Liver (tissue), 9 donors: ENCODE results near the gene GPR87. TPM values are rescaled to one million over a fixed set of nuclear protein-coding genes. Genes with fewer than 3 reads are reported as not detected.

Experiments
- DNase-seq: peaks from one replicate; pipeline ENCODE4 v3.0.0-alpha.2; 2017; ENCODE audit warnings: low spot score
- H3K27ac ChIP-seq, 2 donors: one replicate each; pipeline ENCODE4 v1.7.0; 2013; ENCODE audit warnings: inconsistent platforms in 2 of 2, low read length in 2 of 2, control low read depth in 1 of 2, low read depth in 1 of 2, mild to moderate bottlenecking in 1 of 2
- H3K27me3 ChIP-seq, 4 donors: one replicate each; pipeline versions ENCODE4 v1.6.1 to v1.7.0; 2013; ENCODE audit warnings: low read length in 3 of 4, inconsistent platforms in 1 of 4, mild to moderate bottlenecking in 1 of 4, moderate library complexity in 1 of 4; ENCODE audit not compliant: control insufficient read depth in 4 of 4, insufficient read depth in 4 of 4
- H3K36me3 ChIP-seq, 4 donors: one replicate each; pipeline versions ENCODE4 v1.6.1 to v1.7.0; 2013; ENCODE audit warnings: low read length in 3 of 4, mild to moderate bottlenecking in 3 of 4, low read depth in 1 of 4, moderate library complexity in 1 of 4; ENCODE audit not compliant: control insufficient read depth in 4 of 4, insufficient read depth in 3 of 4
- H3K4me1 ChIP-seq, 4 donors: one replicate each; pipeline versions ENCODE4 v1.6.1 to v1.7.0; 2013; ENCODE audit warnings: low read length in 3 of 4, mild to moderate bottlenecking in 3 of 4, moderate library complexity in 1 of 4; ENCODE audit not compliant: control insufficient read depth in 4 of 4, insufficient read depth in 4 of 4
- H3K4me3 ChIP-seq, 3 donors: one replicate each; pipeline versions ENCODE4 v1.6.1 to v1.7.0; 2013; ENCODE audit warnings: low read length in 3 of 3, control low read depth in 1 of 3, low read depth in 1 of 3, mild to moderate bottlenecking in 1 of 3
- H3K9ac ChIP-seq, 2 donors: one replicate each; pipeline ENCODE4 v1.7.0; 2013; ENCODE audit warnings: low read length in 2 of 2, mild to moderate bottlenecking in 2 of 2, moderate library complexity in 2 of 2, control low read depth in 1 of 2, low read depth in 1 of 2
- H3K9me3 ChIP-seq, 4 donors: one replicate each; pipeline versions ENCODE4 v1.6.1 to v1.7.0; 2013; ENCODE audit warnings: low read length in 3 of 4; ENCODE audit not compliant: control insufficient read depth in 4 of 4
- EGR1 ChIP-seq, 2 donors: IDR thresholded peaks; 2 replicates each; pipeline ENCODE4 v1.6.1; 2016 to 2018; ENCODE audit warnings: antibody characterized with exemption in 2 of 2, low read depth in 2 of 2
- FOXA1 ChIP-seq: IDR thresholded peaks from 2 replicates; pipeline ENCODE4 v1.6.1; 2016; ENCODE audit warnings: antibody characterized with exemption
- FOXA2 ChIP-seq: IDR thresholded peaks from 2 replicates; pipeline ENCODE4 v1.6.1; 2016; ENCODE audit warnings: antibody characterized with exemption
- GABPA ChIP-seq, 2 donors: IDR thresholded peaks in 1 of 2; conservative IDR thresholded peaks in 1 of 2; 2 replicates each; pipeline ENCODE4 v1.6.1; 2016; ENCODE audit warnings: antibody characterized with exemption in 2 of 2, mild to moderate bottlenecking in 1 of 2, moderate library complexity in 1 of 2
- HNF4A ChIP-seq, 2 donors: conservative IDR thresholded peaks; 2 replicates each; pipeline ENCODE4 v1.6.1; 2016; ENCODE audit warnings: antibody characterized with exemption in 2 of 2, mild to moderate bottlenecking in 2 of 2
- HNF4G ChIP-seq: IDR thresholded peaks from 2 replicates; pipeline ENCODE4 v1.6.1; 2016; ENCODE audit warnings: antibody characterized with exemption
- JUND ChIP-seq, 2 donors: IDR thresholded peaks; 2 replicates each; pipeline ENCODE4 v1.6.1; 2016; ENCODE audit warnings: antibody characterized with exemption in 2 of 2
- NR2F2 ChIP-seq: IDR thresholded peaks from 2 replicates; pipeline ENCODE4 v1.6.1; 2016; ENCODE audit warnings: antibody characterized with exemption
- RAD21 ChIP-seq, 2 donors: IDR thresholded peaks; 2 replicates each; pipeline ENCODE4 v1.6.1; 2016; ENCODE audit warnings: antibody characterized with exemption in 2 of 2, mild to moderate bottlenecking in 2 of 2
- RXRA ChIP-seq, 2 donors: IDR thresholded peaks; 2 replicates each; pipeline ENCODE4 v1.6.1; 2017 to 2018; ENCODE audit warnings: antibody characterized with exemption in 2 of 2, mild to moderate bottlenecking in 1 of 2
- SP1 ChIP-seq: IDR thresholded peaks from 2 replicates; pipeline ENCODE4 v1.6.1; 2018; ENCODE audit warnings: antibody characterized with exemption, mild to moderate bottlenecking
- TAF1 ChIP-seq: conservative IDR thresholded peaks from 2 replicates; pipeline ENCODE4 v1.6.1; 2016; ENCODE audit warnings: antibody characterized with exemption, mild to moderate bottlenecking
- YY1 ChIP-seq: IDR thresholded peaks from 2 replicates; pipeline ENCODE4 v1.6.1; 2016; ENCODE audit warnings: antibody characterized with exemption, mild to moderate bottlenecking
- WGBS: extraction: QIAGEN DNeasy Blood & Tissue Kit; methylation state at CpG from one replicate; pipeline ENCODE4 v1.1.7; 2013; 5-methylcytosine and 5-hydroxymethylcytosine counted together
- polyA plus RNA-seq, 2 donors: library from polyadenylated mRNA; stranded (reverse) in 1 of 2; unstranded in 1 of 2; fragments of 200-250 nt in 1 of 2; fragments of >200 nt in 1 of 2; fragmentation: Nextera tagmentation in 1 of 2; extraction: Ambion mirVana in 1 of 2; gene quantifications; one replicate each; pipeline versions ENCODE4 v1.2.1 to v1.2.3, GENCODE V29; 2013 to 2015
- total RNA-seq, 2 donors: library from RNA; depleted of rRNA; stranded (reverse); fragments of >200 nt; gene quantifications; one replicate each; pipeline ENCODE4 v1.2.3, GENCODE V29; 2014
- TF ChIP-seq, protein P1 (sequence below): fragments of 150-350 bp; IDR thresholded peaks from 2 replicates; pipeline ENCODE4 v1.5.1; 2017; ENCODE audit warnings: improper control_type of control experiment, low read depth, low read length; ENCODE audit not compliant: missing input control
- TF ChIP-seq, protein P2 (sequence below): IDR thresholded peaks from 2 replicates; pipeline ENCODE4 v1.6.1; 2016; ENCODE audit warnings: antibody characterized with exemption
- TF ChIP-seq, protein P3 (sequence below): IDR thresholded peaks from 2 replicates; pipeline ENCODE4 v1.6.1; 2016; ENCODE audit warnings: antibody characterized with exemption, mild to moderate bottlenecking
- TF ChIP-seq, protein P4 (sequence below): IDR thresholded peaks from 2 replicates; pipeline ENCODE4 v1.6.1; 2016; ENCODE audit warnings: antibody characterized with exemption
- TF ChIP-seq, protein P5 (sequence below): IDR thresholded peaks from 2 replicates; pipeline ENCODE4 v1.6.1; 2016; ENCODE audit warnings: antibody characterized with exemption
- donor health status: healthy.
- donor health status: healthy.
- donor health status: healthy.
- donor health status: healthy.
- donor health status: healthy.

The GPR87 gene
- total and polyA plus RNA-seq, 4 donors, result not detected

DNA sequence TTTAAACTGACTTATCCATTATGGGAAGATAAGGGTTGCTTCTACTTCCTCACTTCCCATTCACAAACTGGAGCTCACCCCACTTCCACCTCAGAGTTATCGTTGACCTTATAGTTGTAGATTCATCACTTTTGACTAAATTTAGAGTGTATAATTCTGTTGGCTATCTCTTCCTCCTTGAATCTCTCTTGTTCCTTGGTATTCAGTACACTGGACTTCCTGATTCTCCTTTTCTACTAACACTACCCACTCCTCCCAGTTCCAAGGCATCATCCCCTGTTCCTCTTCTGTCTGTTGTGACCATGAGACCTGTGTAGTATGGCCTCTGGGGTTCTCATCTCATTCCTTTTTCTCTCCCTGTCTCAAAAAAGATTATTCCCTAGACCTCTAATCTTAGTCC is 5.9 kb upstream of the GPR87 start:
- no peaks in the 10 kb centered on the region for H3K4me1 ChIP-seq
- 75% methylated on average over 1 of the region's 1 CpG for WGBS
- H3K27me3 ChIP-seq, result no peaks in the 10 kb centered on the region
- H3K36me3 ChIP-seq, result no peaks in the 10 kb centered on the region
- H3K27ac ChIP-seq, result no peak overlapping the region
- no peak for DNase-seq
- TF ChIP-seq EGR1 (IDR thresholded peaks at IDR 0.05; ENCODE audit: low read depth in 2 of 2) (no peak), HNF4A (conservative IDR thresholded peaks at IDR 0.05) (no peak), HNF4G (no peak), FOXA1 (no peak), TAF1 (no peak)
- H3K9ac ChIP-seq, result no peak overlapping the region
- no peak overlapping the region for H3K4me3 ChIP-seq
- no peaks in the 10 kb centered on the region for H3K9me3 ChIP-seq

DNA sequence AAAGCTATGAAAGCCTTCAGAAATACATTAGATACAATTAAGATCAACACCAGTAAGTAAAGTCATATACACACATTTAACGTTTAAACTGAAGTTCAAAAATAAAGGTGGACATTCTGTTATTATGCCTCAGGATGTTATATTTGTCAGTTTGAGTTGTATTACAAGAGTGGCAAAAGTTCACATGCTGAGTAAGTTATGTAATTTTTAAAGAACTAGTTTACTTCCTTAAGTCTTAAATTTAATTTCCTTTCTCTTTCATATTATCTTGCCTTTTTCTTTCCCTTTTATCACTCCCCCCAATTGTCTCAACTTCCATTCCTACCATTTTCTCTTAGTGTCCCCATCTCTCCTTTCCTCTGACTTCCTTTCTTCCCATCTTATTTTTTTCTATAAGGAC is 4.9 kb upstream of the GPR87 start:
- H3K27ac ChIP-seq, result no peak overlapping the region
- H3K4me3 ChIP-seq, result no peak overlapping the region
- WGBS, result 59% methylated on average over 1 of the region's 1 CpG

More for the DNA sequence above, 4.9 kb upstream of the GPR87 start:
- H3K4me1 ChIP-seq, result no peaks in the 10 kb centered on the region
- no peaks in the 10 kb centered on the region for H3K36me3 ChIP-seq
- no peaks in the 10 kb centered on the region for H3K9me3 ChIP-seq
- no peak overlapping the region for H3K9ac ChIP-seq
- no peak for TF ChIP-seq HNF4A (conservative IDR thresholded peaks at IDR 0.05)
- TF ChIP-seq GABPA (IDR thresholded peaks at IDR 0.05 in 1 of 2, conservative IDR thresholded peaks at IDR 0.05 in 1 of 2), result no peak
- no peak for TF ChIP-seq HNF4G
- no peak for TF ChIP-seq RAD21 (IDR thresholded peaks at IDR 0.05)
- no peak for TF ChIP-seq FOXA1
- TF ChIP-seq, protein P1, sequence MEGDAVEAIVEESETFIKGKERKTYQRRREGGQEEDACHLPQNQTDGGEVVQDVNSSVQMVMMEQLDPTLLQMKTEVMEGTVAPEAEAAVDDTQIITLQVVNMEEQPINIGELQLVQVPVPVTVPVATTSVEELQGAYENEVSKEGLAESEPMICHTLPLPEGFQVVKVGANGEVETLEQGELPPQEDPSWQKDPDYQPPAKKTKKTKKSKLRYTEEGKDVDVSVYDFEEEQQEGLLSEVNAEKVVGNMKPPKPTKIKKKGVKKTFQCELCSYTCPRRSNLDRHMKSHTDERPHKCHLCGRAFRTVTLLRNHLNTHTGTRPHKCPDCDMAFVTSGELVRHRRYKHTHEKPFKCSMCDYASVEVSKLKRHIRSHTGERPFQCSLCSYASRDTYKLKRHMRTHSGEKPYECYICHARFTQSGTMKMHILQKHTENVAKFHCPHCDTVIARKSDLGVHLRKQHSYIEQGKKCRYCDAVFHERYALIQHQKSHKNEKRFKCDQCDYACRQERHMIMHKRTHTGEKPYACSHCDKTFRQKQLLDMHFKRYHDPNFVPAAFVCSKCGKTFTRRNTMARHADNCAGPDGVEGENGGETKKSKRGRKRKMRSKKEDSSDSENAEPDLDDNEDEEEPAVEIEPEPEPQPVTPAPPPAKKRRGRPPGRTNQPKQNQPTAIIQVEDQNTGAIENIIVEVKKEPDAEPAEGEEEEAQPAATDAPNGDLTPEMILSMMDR, result no peak
- no peak for TF ChIP-seq TAF1
- TF ChIP-seq, protein P2, sequence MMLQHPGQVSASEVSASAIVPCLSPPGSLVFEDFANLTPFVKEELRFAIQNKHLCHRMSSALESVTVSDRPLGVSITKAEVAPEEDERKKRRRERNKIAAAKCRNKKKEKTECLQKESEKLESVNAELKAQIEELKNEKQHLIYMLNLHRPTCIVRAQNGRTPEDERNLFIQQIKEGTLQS, result no peak
- TF ChIP-seq JUND (IDR thresholded peaks at IDR 0.05), result no peak
- TF ChIP-seq, protein P3, sequence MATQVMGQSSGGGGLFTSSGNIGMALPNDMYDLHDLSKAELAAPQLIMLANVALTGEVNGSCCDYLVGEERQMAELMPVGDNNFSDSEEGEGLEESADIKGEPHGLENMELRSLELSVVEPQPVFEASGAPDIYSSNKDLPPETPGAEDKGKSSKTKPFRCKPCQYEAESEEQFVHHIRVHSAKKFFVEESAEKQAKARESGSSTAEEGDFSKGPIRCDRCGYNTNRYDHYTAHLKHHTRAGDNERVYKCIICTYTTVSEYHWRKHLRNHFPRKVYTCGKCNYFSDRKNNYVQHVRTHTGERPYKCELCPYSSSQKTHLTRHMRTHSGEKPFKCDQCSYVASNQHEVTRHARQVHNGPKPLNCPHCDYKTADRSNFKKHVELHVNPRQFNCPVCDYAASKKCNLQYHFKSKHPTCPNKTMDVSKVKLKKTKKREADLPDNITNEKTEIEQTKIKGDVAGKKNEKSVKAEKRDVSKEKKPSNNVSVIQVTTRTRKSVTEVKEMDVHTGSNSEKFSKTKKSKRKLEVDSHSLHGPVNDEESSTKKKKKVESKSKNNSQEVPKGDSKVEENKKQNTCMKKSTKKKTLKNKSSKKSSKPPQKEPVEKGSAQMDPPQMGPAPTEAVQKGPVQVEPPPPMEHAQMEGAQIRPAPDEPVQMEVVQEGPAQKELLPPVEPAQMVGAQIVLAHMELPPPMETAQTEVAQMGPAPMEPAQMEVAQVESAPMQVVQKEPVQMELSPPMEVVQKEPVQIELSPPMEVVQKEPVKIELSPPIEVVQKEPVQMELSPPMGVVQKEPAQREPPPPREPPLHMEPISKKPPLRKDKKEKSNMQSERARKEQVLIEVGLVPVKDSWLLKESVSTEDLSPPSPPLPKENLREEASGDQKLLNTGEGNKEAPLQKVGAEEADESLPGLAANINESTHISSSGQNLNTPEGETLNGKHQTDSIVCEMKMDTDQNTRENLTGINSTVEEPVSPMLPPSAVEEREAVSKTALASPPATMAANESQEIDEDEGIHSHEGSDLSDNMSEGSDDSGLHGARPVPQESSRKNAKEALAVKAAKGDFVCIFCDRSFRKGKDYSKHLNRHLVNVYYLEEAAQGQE, result no peak
- TF ChIP-seq FOXA2, result no peak
- TF ChIP-seq, protein P4, sequence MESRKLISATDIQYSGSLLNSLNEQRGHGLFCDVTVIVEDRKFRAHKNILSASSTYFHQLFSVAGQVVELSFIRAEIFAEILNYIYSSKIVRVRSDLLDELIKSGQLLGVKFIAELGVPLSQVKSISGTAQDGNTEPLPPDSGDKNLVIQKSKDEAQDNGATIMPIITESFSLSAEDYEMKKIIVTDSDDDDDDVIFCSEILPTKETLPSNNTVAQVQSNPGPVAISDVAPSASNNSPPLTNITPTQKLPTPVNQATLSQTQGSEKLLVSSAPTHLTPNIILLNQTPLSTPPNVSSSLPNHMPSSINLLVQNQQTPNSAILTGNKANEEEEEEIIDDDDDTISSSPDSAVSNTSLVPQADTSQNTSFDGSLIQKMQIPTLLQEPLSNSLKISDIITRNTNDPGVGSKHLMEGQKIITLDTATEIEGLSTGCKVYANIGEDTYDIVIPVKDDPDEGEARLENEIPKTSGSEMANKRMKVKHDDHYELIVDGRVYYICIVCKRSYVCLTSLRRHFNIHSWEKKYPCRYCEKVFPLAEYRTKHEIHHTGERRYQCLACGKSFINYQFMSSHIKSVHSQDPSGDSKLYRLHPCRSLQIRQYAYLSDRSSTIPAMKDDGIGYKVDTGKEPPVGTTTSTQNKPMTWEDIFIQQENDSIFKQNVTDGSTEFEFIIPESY, result no peak
- TF ChIP-seq RXRA (IDR thresholded peaks at IDR 0.05), result no peak
- TF ChIP-seq YY1, result no peak
- TF ChIP-seq EGR1 (IDR thresholded peaks at IDR 0.05; ENCODE audit: low read depth in 2 of 2), result no peak
- TF ChIP-seq NR2F2, result no peak
- TF ChIP-seq, protein P5, sequence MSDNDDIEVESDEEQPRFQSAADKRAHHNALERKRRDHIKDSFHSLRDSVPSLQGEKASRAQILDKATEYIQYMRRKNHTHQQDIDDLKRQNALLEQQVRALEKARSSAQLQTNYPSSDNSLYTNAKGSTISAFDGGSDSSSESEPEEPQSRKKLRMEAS, result no peak
- TF ChIP-seq SP1, result no peak
- DNase-seq, result no peak
- H3K27me3 ChIP-seq, result no peaks in the 10 kb centered on the region
